WERI-Rb-1 (cell line): Measurements from ENCODE around the gene ELF2.

Experiments used
- DNase-seq: peaks from one replicate; pipeline ENCODE4 v3.0.0-alpha.2; 2020
- H3K27ac ChIP-seq: fragments of 250-450 bp; sonication (Bioruptor Pico); 2 replicates; pipeline ENCODE4 v1.5.1; 2020; ENCODE audit warnings: mild to moderate bottlenecking, moderate library complexity
- H3K27me3 ChIP-seq: fragments of 250-450 bp; sonication (Bioruptor Pico); 2 replicates; pipeline ENCODE4 v1.5.1; 2021; ENCODE audit warnings: mild to moderate bottlenecking, low read depth, moderate library complexity; ENCODE audit not compliant: insufficient read depth, severe bottlenecking
- H3K36me3 ChIP-seq: fragments of 250-450 bp; sonication (Bioruptor Pico); 2 replicates; pipeline ENCODE4 v1.5.1; 2020; ENCODE audit warnings: mild to moderate bottlenecking, moderate library complexity
- H3K4me3 ChIP-seq: 2 replicates; pipeline ENCODE4 v1.5.1; 2011; ENCODE audit warnings: low read depth, mild to moderate bottlenecking, control low read depth, low read length
- H3K9me3 ChIP-seq: fragments of 250-450 bp; sonication (Bioruptor Pico); 2 replicates; pipeline ENCODE4 v1.5.1; 2021; ENCODE audit warnings: mild to moderate bottlenecking, moderate library complexity; ENCODE audit not compliant: severe bottlenecking
- TF ChIP-seq, protein P1 (sequence below): IDR thresholded peaks from 2 replicates; pipeline ENCODE4 v1.5.1; 2011; ENCODE audit warnings: low read depth, mild to moderate bottlenecking, control low read depth, inconsistent platforms, low read length

Gene ELF2

DNA sequence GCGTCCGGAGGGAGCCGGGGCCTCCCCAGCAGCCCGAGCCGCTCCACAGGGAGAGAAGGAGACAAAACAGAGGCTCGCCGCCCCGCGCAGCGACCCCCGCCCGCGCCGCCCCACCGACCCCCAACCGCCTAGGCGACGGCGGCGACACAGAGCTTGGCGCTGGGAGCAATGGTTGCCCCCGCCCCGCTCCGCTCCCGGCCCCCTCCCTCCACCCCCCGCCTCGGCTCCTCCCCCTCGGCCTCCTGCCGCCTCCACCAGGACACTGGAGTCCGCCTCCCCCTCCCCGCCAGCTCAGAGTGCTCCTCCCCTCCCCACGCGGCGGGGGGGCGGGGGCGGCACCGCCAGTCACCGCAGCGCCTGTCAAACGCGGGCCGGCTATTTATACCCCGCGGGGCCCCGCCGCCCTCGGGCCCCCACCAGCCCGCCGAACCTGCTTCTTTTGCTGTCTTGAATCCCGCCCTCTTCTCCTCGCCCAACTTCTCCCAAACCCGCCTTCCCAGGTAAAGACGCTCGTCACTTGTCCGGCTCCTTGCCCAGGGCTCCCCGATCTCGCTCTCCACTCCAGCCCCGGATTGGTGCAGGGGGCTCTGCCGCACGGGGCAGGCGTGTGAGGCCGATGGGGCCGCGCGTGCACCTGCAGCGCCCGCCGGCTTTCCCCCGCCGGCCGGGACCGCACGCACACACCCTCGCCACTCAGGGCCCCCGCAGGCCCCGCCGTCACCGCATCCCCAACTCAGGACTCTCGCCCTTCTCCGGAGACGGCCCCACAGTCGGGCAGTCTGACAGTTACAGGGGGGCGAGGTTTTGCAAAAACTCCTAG is at the start of gene ELF2:
ELF2 (minus strand) TSS at position 170 of the 820 bp plus-strand sequence. CDS start 39,517 bp downstream, outside the sequence.
- Histone ChIP-seq H3K27me3 (no peaks in the 10 kb centered on the region), H3K4me3 (peak within 1 kb of the TSS; percentile 66), H3K36me3 (peaks cover 12% of the 10 kb centered on the region; the same call in 1 of the 2 replicates), H3K27ac (peak within 1 kb of the TSS; percentile 99), H3K9me3 (no peaks in the 10 kb centered on the region)
- TF ChIP-seq, protein P1, sequence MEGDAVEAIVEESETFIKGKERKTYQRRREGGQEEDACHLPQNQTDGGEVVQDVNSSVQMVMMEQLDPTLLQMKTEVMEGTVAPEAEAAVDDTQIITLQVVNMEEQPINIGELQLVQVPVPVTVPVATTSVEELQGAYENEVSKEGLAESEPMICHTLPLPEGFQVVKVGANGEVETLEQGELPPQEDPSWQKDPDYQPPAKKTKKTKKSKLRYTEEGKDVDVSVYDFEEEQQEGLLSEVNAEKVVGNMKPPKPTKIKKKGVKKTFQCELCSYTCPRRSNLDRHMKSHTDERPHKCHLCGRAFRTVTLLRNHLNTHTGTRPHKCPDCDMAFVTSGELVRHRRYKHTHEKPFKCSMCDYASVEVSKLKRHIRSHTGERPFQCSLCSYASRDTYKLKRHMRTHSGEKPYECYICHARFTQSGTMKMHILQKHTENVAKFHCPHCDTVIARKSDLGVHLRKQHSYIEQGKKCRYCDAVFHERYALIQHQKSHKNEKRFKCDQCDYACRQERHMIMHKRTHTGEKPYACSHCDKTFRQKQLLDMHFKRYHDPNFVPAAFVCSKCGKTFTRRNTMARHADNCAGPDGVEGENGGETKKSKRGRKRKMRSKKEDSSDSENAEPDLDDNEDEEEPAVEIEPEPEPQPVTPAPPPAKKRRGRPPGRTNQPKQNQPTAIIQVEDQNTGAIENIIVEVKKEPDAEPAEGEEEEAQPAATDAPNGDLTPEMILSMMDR = no peak
- DNase-seq = peak; percentile 97

DNA sequence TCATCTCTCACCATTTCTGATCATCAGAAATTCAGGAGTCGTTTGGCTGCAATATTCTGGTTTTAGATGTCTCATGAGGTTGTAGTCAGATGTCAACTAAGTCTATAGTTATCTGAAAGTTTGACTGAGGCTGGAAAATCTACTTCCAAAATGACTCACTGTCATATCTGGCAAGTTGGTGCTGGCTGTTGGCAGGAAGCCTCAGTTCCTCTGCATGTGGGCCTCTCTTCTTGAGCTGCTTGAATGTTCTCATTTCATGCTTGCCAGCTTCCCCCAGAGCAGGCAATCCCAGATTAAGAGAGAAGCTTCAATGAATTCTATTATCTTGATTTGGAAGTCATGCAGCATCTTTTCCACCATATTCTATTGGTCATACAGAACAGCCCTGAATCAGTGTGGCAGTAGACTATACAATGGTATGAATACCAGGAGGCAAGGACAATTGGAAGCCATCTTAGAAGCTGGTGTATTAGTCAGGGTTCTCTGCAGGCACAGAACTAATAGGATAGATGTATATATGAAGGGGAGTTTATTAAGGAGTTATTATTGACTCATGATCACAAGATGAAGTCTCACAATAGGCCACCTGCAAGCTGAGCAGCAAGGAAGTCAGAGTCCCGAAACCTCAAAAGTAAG is 46.8 kb upstream of the ELF2 start:
- TF ChIP-seq, protein P1 = no peak
- H3K36me3 ChIP-seq = no peaks in the 10 kb centered on the region
- no peaks in the 10 kb centered on the region for H3K27me3 ChIP-seq
- no peak overlapping the region for H3K27ac ChIP-seq
- H3K9me3 ChIP-seq = no peaks in the 10 kb centered on the region
- H3K4me3 ChIP-seq = no peak overlapping the region
- no peak for DNase-seq

DNA sequence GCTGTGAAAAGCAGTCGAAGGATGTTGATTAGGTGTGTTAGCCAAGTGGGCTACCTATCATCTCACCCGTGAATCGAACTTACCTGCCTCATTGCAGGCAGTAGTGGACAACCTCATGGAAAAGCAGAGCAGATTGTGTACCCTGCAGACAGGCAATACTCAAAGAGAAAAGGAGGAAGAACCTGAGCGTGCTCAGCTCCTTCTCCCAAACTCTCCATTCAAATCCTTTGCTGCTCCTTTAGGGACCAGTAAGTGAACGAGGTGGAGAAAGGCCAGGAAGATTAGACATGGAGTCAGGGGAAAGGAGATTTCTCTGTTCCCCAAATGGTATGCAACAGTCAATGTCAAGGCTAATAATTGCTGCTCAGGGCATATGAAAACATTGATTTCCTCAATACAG is 45.2 kb upstream of the ELF2 start:
- Histone ChIP-seq H3K36me3 (no peaks in the 10 kb centered on the region), H3K4me3 (no peak overlapping the region), H3K27ac (no peak overlapping the region), H3K27me3 (no peaks in the 10 kb centered on the region), H3K9me3 (no peaks in the 10 kb centered on the region)
- DNase-seq = no peak
- TF ChIP-seq, protein P1 = no peak

DNA sequence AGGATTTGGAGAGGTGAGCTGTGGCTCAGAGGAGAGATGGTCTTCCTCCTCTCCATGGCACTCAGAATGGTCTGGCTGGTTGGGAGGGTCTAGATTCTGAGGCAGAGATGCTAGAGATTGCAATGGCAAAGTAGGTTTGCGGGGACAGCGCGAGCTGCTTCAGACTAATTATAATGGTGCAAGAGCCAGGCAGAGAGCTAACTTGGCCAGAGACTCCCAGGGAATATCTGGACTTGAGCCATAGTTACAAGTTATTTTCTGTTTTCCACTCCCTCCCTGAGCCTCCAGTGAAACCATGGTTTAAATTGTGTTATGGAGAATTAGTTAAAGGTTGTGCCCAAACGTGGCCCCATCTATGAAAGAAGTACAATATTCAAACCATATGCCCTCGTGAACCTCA is 44.7 kb upstream of the ELF2 start:
- TF ChIP-seq, protein P1 = no peak
- H3K27ac ChIP-seq = no peak overlapping the region
- no peak for DNase-seq
- no peaks in the 10 kb centered on the region for H3K27me3 ChIP-seq
- H3K9me3 ChIP-seq = no peaks in the 10 kb centered on the region
- H3K36me3 ChIP-seq = no peaks in the 10 kb centered on the region
- no peak overlapping the region for H3K4me3 ChIP-seq

DNA sequence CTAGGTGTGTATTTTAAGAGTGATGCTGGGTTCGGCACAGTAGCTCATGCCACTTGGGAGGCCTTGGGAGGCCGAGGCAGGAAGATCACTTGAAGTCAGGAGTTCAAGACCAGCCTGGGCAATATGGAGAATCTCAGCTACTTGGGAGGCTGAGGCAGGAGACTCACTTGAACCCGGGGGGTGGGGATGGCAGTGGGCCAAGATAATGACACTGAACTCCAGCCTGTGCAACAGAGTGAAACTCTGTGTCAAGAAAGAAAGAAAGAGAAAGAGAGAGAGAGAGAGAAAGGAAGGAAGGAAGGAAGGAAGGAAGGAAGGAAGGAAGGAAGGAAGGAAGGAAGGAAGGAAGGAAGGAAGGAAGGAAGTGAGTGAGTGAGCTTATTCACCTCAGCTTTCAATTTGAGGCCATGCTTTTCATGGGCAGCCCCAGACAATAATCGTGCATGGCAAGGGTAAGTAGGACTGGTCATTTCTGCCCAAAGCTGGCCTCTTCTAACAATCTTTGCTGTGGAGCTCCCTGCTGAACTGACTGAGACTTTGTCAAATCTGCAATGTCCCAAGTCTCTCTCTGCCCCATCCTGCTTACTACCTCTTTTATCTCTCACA is 42.5 kb upstream of the ELF2 start:
- DNase-seq = no peak
- TF ChIP-seq, protein P1 = no peak
- Histone ChIP-seq H3K27ac (no peak overlapping the region), H3K36me3 (no peaks in the 10 kb centered on the region), H3K9me3 (no peaks in the 10 kb centered on the region), H3K27me3 (no peaks in the 10 kb centered on the region), H3K4me3 (no peak overlapping the region)
